Activated CD4-positive, alpha-beta T cell treated with anti-CD3 and anti-CD28 coated beads, Interleukin-2, amount 50 U/mL, for 4 hours (primary cell): Measurements from ENCODE around the gene MEIOSIN.
"Not testable (repeated sequence)": the region's sequence is repeated elsewhere in the genome, so short reads cannot be mapped to it uniquely, and the experiment has no call there.

ENCODE experiments used
- DNase-seq, 2 experiments: peaks; one replicate each; pipeline ENCODE4 v3.0.0-alpha.2; 2020

MEIOSIN gene

DNA sequence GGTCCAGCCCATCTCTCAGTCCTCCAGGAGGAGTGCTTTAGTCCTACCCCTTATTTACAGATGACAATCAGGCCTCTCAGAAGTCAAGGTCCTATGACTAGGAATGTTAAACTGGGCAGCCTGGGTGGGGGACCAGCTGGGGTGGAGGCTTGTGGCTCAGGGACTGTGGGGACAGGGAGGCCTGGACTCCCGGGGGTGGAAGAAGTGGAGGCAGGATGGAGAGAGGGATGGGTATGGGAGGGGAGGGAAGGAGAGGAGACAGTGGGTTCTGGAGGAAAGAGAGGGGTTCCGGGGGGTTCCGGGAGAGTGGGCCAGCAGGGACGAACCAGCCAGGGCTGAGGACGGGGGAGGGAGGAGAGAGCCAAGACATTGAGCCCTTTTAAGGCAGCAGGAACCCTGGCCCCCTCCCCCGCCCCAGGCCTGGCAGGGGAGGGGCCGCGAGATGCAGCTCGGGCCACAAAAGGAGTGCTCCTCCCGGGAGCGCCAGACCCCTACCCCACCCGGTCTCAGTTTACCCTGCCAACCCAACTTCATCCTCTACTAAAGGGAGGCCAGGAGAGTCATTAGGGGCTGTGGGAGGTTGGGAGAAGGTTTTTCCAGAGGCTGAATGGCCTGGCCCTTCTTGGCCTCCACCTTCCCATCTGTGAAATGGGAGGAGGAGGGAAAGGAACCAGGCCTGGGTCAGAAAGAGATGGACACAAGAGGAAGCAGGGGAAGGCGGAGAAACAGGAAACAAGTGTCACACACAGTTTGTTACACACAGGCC, 47.4 kb downstream of the MEIOSIN start:
- DNase-seq = no peak

DNA sequence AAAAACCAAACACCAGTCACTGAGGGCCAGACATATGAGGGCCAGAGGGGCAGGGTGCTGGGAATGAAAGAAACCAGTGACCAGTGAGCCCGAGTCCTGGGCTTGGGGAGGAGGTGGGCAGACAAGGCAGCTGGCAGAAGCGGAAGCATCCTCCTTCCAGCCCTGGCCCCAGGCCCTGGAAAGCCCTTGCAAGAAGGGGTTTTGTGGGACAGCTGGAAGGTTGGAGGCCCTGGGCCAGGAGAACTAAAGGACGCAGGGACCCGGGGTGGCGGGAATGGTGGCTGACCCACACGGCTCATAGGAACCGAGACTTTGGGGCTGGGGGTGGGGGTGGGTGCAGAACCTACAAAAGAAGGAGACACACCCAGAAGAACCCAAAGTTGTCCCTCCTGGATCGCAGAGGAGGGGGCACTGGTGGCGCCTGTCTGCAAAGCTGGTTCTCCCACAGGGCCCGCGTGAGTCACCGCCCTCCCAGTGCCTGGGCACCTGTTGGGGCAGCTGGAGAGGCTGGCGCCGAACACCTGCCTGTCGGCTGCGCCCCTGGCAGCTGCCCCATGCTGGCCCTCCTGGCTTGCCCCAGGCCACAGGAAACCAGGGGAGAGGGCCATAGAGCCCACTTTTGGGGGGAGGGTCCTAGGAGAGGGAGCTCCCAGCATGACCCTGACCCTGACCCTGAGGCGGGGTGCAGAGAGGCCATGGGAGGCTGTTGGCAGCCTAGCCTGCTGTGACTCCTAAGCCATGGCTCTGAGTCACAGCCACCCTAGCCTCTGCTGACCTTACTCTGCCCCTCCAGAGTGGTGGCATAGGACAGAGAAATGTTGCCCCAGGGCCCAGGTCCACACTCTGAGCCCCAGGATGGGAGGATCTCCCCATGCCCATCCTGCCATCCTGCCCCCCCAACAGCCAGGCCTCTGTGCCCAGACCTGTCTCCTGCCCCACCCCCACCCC, 48.2 kb downstream of the MEIOSIN start:
- DNase-seq = no peak

DNA sequence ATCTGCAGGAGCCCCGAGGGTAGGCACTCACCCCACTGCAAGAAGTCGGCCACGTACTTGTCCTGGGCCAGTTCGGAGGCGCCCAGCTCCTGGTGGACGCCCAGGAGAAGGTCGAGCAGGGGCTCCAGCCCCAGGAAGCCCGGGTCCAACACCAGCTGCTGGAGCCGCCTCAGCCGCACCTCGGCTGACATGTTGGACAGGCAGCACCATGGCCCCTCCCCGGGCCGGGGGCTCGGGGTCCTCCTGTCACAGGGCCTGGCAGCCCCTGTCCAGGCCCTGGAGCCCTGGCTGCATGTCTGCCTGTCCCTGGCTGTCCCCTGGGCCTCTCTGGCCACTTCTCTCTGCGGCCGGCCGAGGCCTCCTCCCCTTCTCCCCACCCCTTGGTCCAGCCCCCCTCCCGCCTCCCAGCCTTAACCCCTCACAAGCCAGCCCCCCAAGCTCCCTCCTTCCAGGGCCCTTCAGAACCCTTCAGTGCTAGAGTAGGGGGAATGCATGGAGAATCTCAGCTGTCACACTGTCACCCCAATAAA, 49.0 kb downstream of the MEIOSIN start, which contains the start of gene DMPK:
Gene DMPK (minus strand): TSS at position 329 of the 530 bp plus-strand sequence. CDS start 138 bp downstream, at position 191.
- no peak for DNase-seq

DNA sequence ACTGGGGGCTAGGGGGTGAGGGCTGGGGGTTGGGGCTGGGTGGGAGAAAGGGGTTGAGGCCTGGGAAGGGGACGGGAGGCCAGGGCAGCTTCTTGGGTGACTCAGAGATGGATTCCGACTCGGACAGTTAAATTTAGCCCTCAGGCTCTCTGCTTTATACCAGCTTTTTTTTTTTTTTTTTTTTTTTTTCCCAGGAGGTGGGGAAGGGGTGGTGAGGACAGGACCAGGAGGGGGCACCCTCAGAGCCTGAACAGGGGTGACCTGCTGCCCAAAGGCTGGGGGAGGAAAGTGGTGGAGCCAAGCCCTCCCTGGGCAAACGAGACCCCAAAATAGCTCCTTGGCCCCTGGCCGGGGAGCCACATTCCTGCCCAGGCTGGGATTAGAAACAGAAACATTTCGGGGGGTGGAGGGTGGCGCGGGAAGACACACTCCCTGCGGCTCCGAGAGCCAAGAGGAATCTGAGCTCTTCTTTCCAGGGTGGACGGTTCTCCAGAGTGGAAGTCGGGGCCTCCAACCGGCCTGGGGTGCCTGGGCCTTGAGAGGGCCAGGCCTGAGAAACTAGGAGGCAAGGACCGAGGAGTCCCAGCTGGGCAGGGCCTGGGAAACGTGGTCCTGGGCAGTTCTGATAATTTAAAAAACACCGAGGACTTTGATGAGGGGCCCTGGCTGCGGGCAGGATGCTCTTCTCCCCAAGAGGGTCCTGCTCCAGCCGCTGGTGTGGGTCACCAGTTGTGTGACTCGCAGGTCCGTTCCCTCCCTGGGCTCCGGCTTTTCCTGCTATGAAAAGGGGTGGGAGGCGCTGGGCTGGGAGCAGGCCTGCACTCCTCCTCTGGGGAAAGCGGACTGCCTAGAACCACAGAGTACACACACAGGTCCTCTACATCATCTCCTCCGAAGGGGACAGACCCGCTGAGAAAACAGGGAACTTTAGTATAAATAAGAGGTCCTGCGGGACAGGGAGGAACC, 49.9 kb downstream of the MEIOSIN start:
- no peak for DNase-seq

DNA sequence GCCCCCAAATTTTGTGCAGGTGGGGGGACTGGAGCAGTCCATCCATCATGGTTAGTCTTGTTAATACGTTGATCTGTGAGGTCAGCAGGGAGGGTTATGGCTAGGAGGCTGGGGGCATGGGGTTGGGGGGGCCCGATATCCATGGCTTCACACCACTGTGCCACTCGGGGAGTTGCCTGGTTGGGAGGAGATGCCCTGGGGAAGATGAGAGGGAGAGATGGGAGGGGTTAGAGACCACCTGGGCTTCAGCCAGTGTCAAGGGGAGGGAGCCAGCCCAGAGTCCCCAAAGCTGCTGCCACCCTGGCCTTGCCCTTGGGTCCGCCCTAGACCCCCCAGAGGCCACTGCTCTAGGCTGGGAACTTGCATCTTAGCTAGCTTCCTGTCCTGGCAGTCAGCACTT, 50.9 kb downstream of the MEIOSIN start:
- DNase-seq = no peak

DNA sequence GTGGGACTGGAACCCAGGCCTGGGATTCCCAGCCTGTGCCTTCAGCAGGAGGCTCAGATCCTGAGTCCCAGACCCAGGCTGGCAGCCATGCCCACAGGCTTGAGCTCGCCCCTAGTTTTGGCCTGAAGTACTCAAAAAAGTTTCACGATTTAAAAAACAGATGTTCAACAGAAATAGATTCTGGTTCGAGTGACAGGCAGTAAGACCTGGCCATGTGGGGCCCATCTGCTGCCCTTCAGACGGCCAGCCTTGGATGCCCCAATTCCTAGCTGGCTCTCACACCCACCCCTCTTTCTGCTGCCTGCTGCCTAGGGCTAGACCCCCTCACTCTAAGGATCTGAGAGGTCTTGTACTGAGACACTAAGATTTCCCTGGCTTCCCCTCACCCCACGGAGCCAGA, 51.9 kb downstream of the MEIOSIN start:
- DNase-seq = no peak

DNA sequence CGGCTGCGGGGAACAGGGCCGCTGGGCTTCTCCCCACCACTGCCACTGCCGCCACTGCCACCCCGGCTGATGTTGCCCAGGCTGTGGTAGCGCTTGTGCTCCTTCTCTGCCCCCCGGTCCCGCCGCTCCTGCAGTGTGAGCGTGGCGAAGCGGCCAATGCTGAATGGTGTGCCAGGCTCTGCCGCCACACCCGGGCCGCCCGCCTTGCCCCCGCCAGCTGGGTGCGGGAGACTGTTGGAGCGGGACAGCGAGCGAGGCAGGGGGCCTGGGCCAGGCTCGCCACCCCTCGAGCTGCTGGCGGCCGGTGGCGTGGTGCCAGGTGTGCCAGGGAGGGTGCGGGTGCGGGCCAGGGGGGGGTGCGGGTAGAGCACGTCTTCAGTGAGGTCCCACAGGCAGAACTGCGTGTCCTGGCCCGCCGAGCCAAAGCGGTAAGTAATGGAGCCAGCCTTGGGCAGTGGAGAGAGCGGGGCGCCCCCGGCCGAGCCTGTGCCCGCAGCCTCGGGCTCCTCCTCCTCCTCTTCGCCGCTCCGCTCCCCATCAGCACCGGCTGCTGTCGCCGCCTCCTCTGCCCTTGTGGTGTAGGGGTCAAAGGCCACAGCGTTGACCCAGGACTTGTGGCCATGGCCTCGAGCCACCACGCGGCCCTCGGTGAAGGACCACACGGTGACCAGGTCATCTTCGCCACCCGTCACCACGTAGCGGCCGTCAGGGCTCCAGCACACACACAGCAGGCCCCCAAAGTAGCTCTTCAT, 52.7 kb downstream of the MEIOSIN start:
- DNase-seq = no peak

DNA sequence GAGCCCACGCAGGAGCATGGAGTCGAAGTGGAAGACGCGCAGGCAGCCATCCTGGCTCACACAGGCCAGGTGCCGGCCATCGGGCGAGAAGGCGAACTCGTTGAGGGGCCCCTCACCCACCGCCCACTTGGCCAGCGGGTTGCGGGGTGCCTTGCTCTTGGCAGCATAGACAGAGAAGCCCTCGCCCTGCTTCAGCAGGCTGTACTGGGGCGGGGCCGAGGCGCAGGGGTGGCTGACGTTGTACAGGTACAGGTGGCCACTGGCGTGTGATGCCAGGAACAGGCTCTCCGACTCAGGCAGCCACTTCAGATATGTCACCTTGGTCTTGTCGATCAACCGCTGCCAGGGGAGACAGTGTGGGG, 53.3 kb downstream of the MEIOSIN start:
- DNase-seq = no peak

DNA sequence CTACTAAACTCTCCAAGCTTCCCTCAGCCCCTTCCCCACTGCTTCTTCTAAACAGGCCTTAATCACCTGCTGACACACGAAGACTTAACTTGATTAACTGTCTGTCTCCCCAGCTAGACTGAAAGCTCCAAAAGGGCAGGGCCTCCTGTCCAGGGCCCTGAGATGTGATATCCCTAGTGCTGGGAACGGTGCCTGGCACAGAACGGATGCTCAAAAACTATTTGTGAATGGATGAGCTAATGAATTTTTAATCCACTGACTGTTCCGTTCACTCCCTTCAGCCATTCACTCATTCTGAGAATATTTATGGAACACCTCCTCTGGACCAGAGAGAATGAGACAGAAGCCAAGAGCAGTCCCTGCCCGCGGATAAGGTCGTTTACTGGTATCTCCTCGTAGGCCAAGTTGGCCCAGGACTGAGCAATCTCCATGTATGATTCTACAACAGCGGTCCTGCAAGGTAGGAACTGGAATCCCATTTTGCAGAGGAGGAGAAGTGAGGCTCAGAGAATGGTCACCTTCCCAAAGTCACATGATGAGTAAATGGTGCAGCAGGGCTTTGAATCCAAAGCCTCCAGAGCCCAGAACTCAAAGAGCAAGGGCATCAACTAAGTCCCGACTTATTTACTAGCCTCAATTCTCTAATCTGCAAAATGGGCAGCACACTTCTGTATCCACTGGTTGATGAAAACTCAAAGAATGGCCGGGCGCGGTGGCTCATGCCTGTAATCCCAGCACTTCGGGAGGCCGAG, 56.0 kb downstream of the MEIOSIN start:
- no peak for DNase-seq

DNA sequence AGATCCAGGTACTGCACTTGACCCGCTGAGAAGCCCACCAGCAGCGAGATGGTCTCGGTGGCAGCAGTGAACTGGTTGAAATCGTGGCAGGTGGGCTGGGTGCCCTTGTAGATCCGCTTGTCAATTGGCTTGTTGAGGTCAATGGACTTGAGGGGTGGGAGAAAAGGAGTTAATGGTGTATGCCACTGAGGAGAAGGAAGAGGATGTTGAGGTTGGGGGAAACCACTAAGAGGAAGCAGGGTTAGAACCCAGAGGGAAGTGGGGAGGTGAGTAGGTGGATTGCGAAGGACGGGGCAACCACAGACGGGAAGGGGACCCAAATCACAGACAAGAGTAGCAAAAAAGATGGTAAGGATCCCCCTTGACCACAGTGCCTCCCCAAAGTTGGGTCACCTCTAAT, 57.7 kb downstream of the MEIOSIN start:
- DNase-seq = no peak

DNA sequence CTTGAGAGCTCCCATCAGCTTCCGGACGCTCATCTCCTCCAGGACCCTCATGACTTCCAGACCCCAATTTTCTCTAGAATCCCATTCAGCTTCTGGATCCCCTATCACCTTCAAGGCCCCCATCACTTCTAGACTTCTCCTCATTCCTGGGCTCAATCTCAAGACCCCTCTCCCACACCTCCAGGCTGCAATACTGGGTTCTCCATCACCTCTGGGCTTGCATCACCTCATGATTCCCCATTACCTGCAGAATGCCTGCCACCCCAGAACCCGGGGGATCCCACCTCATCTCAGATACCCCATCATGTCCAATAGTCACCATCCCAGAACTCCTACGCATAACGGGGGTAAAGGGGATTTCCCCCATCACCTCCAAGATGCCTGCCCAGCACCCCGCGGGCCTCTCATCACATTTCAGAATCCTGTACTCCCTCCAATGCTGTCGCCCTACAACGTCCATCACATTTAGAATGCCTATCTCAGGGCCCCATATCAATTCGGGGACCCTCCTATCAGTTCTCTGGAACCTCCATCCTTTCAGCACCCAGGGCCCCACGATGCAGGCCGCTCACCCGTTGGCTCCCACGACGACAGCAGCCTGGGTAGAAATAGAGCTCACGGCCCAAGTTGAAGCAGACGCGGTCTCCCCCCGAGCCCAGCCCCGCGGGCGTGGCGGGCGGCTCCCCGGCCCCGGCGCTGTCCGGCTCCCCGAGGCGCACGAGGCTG, 58.7 kb downstream of the MEIOSIN start:
- DNase-seq = no peak

DNA sequence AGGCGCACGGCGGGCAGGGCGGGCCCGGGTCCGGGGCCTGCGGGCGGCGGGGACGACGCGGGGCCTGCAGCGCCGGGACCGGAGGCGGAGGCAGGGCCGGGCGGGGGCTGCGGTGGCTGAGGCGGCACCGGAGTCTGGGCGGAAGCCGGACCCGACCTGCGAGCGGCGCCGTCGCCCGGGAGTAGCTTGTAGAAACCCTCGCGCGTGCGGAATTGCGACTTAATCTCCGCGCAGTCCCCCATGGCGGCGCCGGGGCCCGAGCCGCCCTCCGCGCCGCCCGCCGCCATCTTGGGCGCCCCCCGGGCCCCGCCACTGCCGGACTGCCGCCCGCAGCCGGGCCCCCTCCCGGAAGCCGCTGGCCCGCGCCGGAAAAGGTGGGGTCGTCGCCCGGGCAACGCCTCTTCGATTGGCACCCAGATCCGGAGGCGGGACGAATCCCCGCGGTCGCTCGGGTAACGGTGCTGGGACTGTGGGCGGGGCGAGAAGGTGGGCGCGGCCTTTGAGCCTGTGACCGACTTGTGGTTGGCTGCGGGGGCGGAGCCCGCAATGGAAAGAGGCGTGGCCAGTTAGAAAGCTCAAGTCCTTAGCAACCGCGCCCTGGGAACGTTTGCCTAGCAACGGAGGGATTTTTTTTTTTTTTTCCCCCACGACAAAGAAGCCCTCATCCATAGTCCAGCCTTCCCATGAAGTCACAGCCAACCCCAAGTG, 59.4 kb downstream of the MEIOSIN start, which contains the start of gene DMWD:
Gene DMWD (minus strand): TSS at position 376 of the 708 bp plus-strand sequence. CDS start 89 bp downstream, at position 287.
- DNase-seq = peak; percentile 99

DNA sequence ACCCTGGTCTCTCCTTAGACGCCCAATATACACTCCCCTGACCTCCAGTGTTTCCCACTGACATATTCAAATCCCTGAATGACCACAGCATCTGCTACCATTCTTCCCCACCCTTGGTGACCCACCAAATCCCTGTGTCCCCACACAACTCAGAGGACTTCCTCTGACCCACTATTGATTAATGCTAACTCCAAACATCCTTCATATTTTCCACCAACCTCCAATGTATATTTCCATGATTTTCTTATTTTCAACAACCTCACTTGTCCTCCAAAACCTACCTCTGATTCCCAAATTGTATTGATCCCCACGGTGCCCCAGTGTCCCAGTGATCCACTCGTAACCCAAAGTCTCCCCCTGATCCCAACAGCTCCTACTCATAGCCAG, 59.9 kb downstream of the MEIOSIN start:
- DNase-seq = no peak

DNA sequence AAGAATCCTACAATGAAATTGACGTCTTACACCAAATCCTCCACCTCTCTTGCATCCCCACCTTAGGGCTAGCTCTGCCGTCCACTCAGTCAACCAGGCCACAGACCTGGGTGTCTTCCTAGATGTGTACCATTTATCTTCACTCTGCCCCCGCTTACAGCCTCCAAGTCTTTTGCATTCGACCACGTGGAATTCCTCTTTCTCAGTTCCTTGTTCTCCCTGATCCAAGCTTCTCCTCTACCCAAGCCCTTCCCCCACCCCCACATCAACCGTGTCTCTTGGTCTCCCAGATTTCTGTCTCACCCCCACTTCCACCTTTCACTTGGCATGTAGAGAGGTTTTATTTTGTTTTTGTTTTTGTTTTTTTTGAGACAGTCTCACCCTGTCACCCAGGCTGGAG, 60.6 kb downstream of the MEIOSIN start:
- no peak for DNase-seq

DNA sequence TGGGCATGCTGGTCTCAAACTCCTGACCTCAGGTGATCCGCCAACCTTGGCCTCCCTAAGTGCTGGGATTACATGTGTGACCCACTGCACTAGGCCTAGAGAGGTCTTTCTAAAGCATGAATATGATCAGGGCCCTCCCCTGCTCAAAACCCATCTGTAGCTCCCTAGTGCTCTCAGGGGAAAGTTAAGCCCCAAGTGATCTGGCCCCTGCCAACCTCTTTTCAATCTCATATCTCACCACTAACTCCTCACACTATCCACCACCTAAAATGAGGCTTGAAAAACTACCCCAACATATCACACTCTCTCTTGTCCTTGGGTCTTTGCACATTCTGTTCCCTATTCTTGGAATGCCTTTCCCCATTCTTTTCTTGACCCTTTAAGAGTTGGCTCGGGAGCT, 61.4 kb downstream of the MEIOSIN start:
- DNase-seq = no peak

DNA sequence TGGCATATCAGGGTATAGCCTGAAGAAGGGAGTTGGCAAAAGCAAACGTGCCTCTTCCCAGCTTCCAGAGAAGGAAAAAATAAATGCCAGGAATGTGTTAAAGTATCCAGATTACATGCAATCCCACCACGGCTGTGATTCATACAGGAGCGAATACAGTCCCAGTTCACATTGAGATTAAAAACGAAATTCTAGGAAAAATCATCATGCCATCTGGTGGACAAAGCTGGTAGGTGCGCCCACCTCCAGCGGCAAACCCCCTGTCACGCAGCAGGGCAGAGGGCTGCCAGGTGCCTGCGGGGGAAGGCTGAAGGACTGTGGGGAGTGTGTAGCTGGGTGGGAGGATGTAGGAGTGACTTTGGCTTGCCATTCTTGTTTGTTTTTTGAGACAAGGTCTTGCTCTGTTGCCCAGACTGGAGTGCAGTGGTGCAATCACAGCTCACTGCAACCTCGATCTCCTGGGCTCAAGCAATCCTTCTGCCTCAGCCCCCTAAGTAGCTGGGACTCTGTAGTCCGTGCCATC, 65.8 kb downstream of the MEIOSIN start:
- DNase-seq = peak; percentile 46 to 57

DNA sequence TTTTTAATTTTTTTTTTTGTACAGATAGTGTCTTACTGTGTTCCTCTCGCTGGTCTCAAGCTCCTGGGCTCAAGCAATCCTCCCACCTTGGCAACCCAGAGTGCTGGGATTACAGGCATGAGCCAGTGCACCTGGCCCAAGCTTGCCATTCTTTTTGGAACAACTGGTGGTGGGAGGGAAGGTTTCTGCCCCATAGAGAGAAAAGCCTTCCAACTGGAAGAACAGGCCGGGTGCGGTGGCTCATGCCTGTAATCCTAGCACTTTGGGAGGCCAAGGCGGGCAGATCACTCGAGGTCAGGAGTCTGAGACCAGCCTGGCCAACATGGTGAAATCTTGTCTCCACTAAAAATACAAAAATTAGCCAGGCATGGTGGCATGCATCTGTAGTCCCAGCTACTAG, 66.3 kb downstream of the MEIOSIN start:
- DNase-seq = not testable (repeated sequence)

DNA sequence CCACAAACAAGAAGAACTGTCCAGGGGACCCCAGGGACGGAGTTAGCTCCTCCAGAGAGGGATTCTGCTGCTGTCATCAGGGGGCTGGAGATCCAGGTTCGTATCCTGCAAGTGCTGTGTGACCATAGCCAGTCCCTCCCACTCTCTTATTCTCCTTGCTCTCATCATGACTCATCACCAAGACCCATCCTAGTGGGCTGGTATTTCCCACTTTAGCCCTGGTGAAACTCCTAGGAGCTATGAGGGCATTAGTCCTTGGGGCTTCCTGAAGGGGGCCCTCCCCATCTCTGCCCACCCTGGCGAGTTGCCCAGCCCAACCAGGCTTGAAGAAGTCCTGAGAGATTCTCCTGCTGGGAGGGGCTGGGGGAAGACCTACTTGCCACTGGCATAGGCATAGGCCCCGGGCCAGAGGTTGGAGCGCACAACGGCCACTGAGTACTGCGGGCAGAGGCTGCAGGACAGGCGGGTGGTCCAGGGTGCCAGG, 66.9 kb downstream of the MEIOSIN start:
- DNase-seq = no peak

DNA sequence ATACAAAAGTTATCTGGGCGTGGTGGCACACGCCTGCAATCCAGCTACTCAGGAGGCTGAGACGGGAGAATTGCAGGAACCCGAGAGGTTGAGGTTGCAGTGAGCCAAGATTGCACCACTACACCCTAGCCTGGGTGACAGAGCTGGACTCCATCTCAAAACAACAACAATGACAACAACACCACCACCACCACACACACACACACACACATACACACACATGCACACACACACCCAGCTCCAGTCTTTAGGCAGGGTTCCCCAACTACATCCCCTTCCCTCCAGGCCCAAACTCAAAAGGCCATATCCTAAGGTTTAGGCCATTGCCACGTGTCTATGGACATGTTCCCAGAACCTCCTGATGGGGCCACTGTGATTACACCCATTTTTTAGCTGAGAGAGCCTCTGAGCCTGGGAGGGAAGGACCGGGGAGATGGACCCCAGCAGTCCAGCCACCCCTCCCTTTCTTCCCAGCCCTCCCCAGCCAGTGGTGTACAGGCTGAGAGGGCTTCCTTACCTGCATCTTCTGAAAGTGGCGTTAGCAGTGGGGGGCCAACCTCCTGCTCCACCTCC, 68.5 kb downstream of the MEIOSIN start:
- DNase-seq = no peak
